HEK293 (cell line): ENCODE measurements around the gene COQ8A.

ENCODE experiments used
- CTCF ChIA-PET: fragments of 350-600 bp; formaldehyde crosslinking; extraction: SDS; loops from one replicate; lab custom pipeline; 2021; ENCODE audit warnings: antibody characterized with exemption; lab: Yijun Ruan, JAX
- POLR2A ChIA-PET: fragments of 300-600 bp; formaldehyde crosslinking; extraction: SDS; loops from one replicate; lab custom pipeline; 2020; ENCODE audit warnings: antibody characterized with exemption, inconsistent platforms; lab: Yijun Ruan, JAX
- H3K27ac ChIP-seq: fragments of 200-500 bp; sonication (Bioruptor generic); 2 replicates; pipeline ENCODE4 v1.5.1; 2014; ENCODE audit warnings: low read depth, low read length, control low read depth, inconsistent platforms; ENCODE audit errors: extremely low read depth
- H3K36me3 ChIP-seq, 2 experiments: fragments of 200-500 bp in 1 of 2; sonication (Bioruptor generic) in 1 of 2; 1 replicate in 1 of 2; 2 replicates in 1 of 2; pipeline ENCODE4 v1.5.1; 2014 to 2017; ENCODE audit warnings: inconsistent platforms in 2 of 2, low read length in 2 of 2; ENCODE audit not compliant: control insufficient read depth in 2 of 2, insufficient read depth in 1 of 2
- H3K4me1 ChIP-seq: fragments of 200-500 bp; sonication (Bioruptor generic); 2 replicates; pipeline ENCODE4 v1.5.1; 2014; ENCODE audit warnings: mild to moderate bottlenecking, low read length, inconsistent platforms; ENCODE audit not compliant: control insufficient read depth, insufficient read depth
- H3K4me3 ChIP-seq: 2 replicates; pipeline ENCODE4 v1.5.1; 2011; ENCODE audit warnings: low read depth, mild to moderate bottlenecking, control low read depth, low read length, moderate library complexity
- H3K9me3 ChIP-seq: fragments of 200-500 bp; sonication (Bioruptor generic); 2 replicates; pipeline ENCODE4 v1.5.1; 2014; ENCODE audit warnings: low read depth, low read length, inconsistent platforms; ENCODE audit not compliant: control insufficient read depth, insufficient read depth
- BCL11B ChIP-seq: fragments of 450-650 bp; formaldehyde crosslinking; IDR thresholded peaks from 2 replicates; pipeline ENCODE4 v1.5.1; 2016; ENCODE audit warnings: low read depth, missing biosample characterization, missing genetic modification characterization
- KLF9 ChIP-seq: fragments of 450-650 bp; formaldehyde crosslinking; IDR thresholded peaks from 2 replicates; pipeline ENCODE4 v1.5.1; 2016; ENCODE audit warnings: missing biosample characterization, missing genetic modification characterization, low read depth
- MZF1 ChIP-seq: fragments of 450-650 bp; formaldehyde crosslinking; IDR thresholded peaks from 2 replicates; pipeline ENCODE4 v1.5.1; 2017; ENCODE audit warnings: missing biosample characterization, missing genetic modification characterization, borderline replicate concordance
- SCRT1 ChIP-seq: fragments of 450-650 bp; formaldehyde crosslinking; IDR thresholded peaks from 2 replicates; pipeline ENCODE4 v1.5.1; 2016; ENCODE audit warnings: missing biosample characterization, missing genetic modification characterization, borderline replicate concordance
- SCRT2 ChIP-seq: fragments of 450-650 bp; formaldehyde crosslinking; IDR thresholded peaks from 2 replicates; pipeline ENCODE4 v1.5.1; 2016; ENCODE audit warnings: missing biosample characterization, missing genetic modification characterization
- ZFHX2 ChIP-seq: fragments of 450-650 bp; formaldehyde crosslinking; conservative IDR thresholded peaks from 2 replicates; pipeline ENCODE4 v1.5.1; 2016; ENCODE audit warnings: missing biosample characterization, missing genetic modification characterization
- ZNF112 ChIP-seq: fragments of 450-650 bp; formaldehyde crosslinking; IDR thresholded peaks from 2 replicates; pipeline ENCODE4 v1.5.0; 2017; ENCODE audit warnings: missing biosample characterization, missing genetic modification characterization
- ZNF214 ChIP-seq: fragments of 450-650 bp; formaldehyde crosslinking; IDR thresholded peaks from 2 replicates; pipeline ENCODE4 v1.5.1; 2017; ENCODE audit warnings: missing biosample characterization, mild to moderate bottlenecking, missing genetic modification characterization, borderline replicate concordance
- ZNF223 ChIP-seq: fragments of 450-650 bp; formaldehyde crosslinking; IDR thresholded peaks from 2 replicates; pipeline ENCODE4 v1.5.1; 2016; ENCODE audit warnings: missing biosample characterization, missing genetic modification characterization
- ZNF24 ChIP-seq: fragments of 450-650 bp; formaldehyde crosslinking; IDR thresholded peaks from 2 replicates; pipeline ENCODE4 v1.5.1; 2016; ENCODE audit warnings: missing biosample characterization, missing genetic modification characterization
- ZNF302 ChIP-seq: fragments of 450-650 bp; formaldehyde crosslinking; IDR thresholded peaks from 2 replicates; pipeline ENCODE4 v1.5.1; 2016; ENCODE audit warnings: missing biosample characterization, missing genetic modification characterization, low read depth
- ZNF335 ChIP-seq: fragments of 450-650 bp; formaldehyde crosslinking; conservative IDR thresholded peaks from 2 replicates; pipeline ENCODE4 v1.5.1; 2016; ENCODE audit warnings: missing biosample characterization, missing genetic modification characterization
- ZNF514 ChIP-seq: fragments of 450-650 bp; formaldehyde crosslinking; IDR thresholded peaks from 2 replicates; pipeline ENCODE4 v1.5.1; 2016; ENCODE audit warnings: missing biosample characterization, missing genetic modification characterization
- ZNF544 ChIP-seq: fragments of 450-650 bp; formaldehyde crosslinking; IDR thresholded peaks from 2 replicates; pipeline ENCODE4 v1.5.0; 2017; ENCODE audit warnings: missing biosample characterization, missing genetic modification characterization
- ZNF548 ChIP-seq: fragments of 450-650 bp; formaldehyde crosslinking; IDR thresholded peaks from 2 replicates; pipeline ENCODE4 v1.5.1; 2016; ENCODE audit warnings: missing biosample characterization, missing genetic modification characterization
- ZNF560 ChIP-seq: fragments of 450-650 bp; formaldehyde crosslinking; IDR thresholded peaks from 2 replicates; pipeline ENCODE4 v1.5.1; 2017; ENCODE audit warnings: missing biosample characterization, missing genetic modification characterization, borderline replicate concordance
- ZNF610 ChIP-seq: fragments of 450-650 bp; formaldehyde crosslinking; IDR thresholded peaks from 2 replicates; pipeline ENCODE4 v1.5.1; 2016; ENCODE audit warnings: missing biosample characterization, missing genetic modification characterization, borderline replicate concordance
- ZNF747 ChIP-seq: fragments of 450-650 bp; formaldehyde crosslinking; IDR thresholded peaks from 2 replicates; pipeline ENCODE4 v1.5.1; 2016; ENCODE audit warnings: missing biosample characterization, missing genetic modification characterization
- ZNF76 ChIP-seq: fragments of 450-650 bp; formaldehyde crosslinking; IDR thresholded peaks from 2 replicates; pipeline ENCODE4; 2016; ENCODE audit warnings: low read depth, missing biosample characterization, missing genetic modification characterization, borderline replicate concordance
- ZNF843 ChIP-seq: fragments of 450-650 bp; formaldehyde crosslinking; IDR thresholded peaks from 2 replicates; pipeline ENCODE4 v1.5.1; 2016; ENCODE audit warnings: missing biosample characterization, missing genetic modification characterization
- ZSCAN30 ChIP-seq: fragments of 450-650 bp; IDR thresholded peaks from 2 replicates; pipeline ENCODE4 v1.5.1; 2018; ENCODE audit warnings: missing biosample characterization, mild to moderate bottlenecking, missing genetic modification characterization, moderate library complexity
- TF ChIP-seq, protein P1 (sequence below): fragments of 450-650 bp; formaldehyde crosslinking; IDR thresholded peaks from 2 replicates; pipeline ENCODE4 v1.5.1; 2016; ENCODE audit warnings: missing biosample characterization, missing genetic modification characterization
- TF ChIP-seq, protein P2 (sequence below): fragments of 450-650 bp; formaldehyde crosslinking; IDR thresholded peaks from 2 replicates; pipeline ENCODE4 v1.5.1; 2016; ENCODE audit warnings: missing biosample characterization, missing genetic modification characterization
- TF ChIP-seq, protein P3 (sequence below): fragments of 450-650 bp; formaldehyde crosslinking; IDR thresholded peaks from 2 replicates; pipeline ENCODE4 v1.5.1; 2017; ENCODE audit warnings: missing biosample characterization, mild to moderate bottlenecking, missing genetic modification characterization, moderate library complexity
- TF ChIP-seq, protein P4 (sequence below): fragments of 450-650 bp; formaldehyde crosslinking; IDR thresholded peaks from 2 replicates; pipeline ENCODE4 v1.5.1; 2016; ENCODE audit warnings: missing biosample characterization, missing genetic modification characterization
- TF ChIP-seq, protein P5 (sequence below): fragments of 450-650 bp; formaldehyde crosslinking; IDR thresholded peaks from 2 replicates; pipeline ENCODE4 v1.5.1; 2016; ENCODE audit warnings: missing biosample characterization, missing genetic modification characterization

COQ8A gene

DNA sequence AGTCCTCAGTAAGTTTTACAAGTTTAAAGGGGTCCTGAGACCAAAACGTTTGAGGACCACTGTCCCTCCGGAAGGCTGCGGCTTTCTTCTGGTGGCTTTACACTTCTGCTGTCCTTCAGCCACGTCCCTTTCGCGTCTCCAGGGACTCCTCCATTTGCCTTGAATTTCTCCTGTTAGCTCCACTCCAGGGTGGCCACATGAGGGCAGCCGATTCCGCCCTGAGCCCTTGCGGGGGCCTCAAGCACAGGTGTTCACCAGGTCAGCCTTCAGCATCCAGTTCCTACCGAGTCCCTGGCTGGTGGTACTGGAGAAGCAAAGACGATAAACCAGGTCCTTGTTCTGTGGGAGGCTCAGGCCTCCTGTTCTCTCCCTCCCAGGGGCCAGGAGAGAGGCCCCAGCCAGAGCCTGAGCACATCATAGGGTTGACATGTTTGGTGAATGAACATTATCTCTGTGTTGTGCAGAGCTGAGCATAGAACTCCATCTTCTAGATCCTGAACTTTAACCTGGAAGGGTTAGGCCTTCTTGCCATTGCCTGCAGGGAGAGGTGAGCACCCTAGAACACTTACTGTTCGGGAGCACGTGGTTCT, 27.4 kb upstream of the COQ8A start:
- CTCF ChIA-PET = interaction anchor here (0.6 to 1.8 kb wide), 6 partner anchors 9 to 524 kb away, joined by 3 to 6 read pairs (median 3); no protein-coding TSS in a partner anchor
- no peaks in the 10 kb centered on the region for H3K9me3 ChIP-seq
- POLR2A ChIA-PET = no interaction called here
- H3K36me3 ChIP-seq = peaks cover 0 to 46% of the 10 kb centered on the region in 2 experiments; a peak in 2 of 3 replicates
- no peak for TF ChIP-seq ZNF302 (tag by site-specific recombination)
- TF ChIP-seq, protein P1, sequence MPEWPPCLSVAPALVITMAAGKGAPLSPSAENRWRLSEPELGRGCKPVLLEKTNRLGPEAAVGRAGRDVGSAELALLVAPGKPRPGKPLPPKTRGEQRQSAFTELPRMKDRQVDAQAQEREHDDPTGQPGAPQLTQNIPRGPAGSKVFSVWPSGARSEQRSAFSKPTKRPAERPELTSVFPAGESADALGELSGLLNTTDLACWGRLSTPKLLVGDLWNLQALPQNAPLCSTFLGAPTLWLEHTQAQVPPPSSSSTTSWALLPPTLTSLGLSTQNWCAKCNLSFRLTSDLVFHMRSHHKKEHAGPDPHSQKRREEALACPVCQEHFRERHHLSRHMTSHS (tag by site-specific recombination) = no peak
- no peak for TF ChIP-seq ZNF214
- TF ChIP-seq KLF9 (tag by site-specific recombination) = no peak
- no peak for TF ChIP-seq ZNF544 (tag by site-specific recombination)
- no peak for TF ChIP-seq ZNF514 (tag by site-specific recombination)
- TF ChIP-seq, protein P2, sequence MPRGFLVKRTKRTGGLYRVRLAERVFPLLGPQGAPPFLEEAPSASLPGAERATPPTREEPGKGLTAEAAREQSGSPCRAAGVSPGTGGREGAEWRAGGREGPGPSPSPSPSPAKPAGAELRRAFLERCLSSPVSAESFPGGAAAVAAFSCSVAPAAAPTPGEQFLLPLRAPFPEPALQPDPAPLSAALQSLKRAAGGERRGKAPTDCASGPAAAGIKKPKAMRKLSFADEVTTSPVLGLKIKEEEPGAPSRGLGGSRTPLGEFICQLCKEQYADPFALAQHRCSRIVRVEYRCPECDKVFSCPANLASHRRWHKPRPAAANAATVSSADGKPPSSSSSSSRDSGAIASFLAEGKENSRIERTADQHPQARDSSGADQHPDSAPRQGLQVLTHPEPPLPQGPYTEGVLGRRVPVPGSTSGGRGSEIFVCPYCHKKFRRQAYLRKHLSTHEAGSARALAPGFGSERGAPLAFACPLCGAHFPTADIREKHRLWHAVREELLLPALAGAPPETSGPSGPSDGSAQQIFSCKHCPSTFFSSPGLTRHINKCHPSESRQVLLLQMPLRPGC (tag by site-specific recombination) = no peak
- 0 out of 2 replicates have a peak, but pooled peaks have one; percentile 7 for TF ChIP-seq ZNF335 (tag by site-specific recombination)
- TF ChIP-seq ZNF560 = no peak
- no peak for TF ChIP-seq SCRT1 (tag by site-specific recombination)
- TF ChIP-seq, protein P3, sequence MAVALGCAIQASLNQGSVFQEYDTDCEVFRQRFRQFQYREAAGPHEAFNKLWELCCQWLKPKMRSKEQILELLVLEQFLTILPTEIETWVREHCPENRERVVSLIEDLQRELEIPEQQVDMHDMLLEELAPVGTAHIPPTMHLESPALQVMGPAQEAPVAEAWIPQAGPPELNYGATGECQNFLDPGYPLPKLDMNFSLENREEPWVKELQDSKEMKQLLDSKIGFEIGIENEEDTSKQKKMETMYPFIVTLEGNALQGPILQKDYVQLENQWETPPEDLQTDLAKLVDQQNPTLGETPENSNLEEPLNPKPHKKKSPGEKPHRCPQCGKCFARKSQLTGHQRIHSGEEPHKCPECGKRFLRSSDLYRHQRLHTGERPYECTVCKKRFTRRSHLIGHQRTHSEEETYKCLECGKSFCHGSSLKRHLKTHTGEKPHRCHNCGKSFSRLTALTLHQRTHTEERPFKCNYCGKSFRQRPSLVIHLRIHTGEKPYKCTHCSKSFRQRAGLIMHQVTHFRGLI (tag by site-specific recombination) = no peak
- TF ChIP-seq, protein P4, sequence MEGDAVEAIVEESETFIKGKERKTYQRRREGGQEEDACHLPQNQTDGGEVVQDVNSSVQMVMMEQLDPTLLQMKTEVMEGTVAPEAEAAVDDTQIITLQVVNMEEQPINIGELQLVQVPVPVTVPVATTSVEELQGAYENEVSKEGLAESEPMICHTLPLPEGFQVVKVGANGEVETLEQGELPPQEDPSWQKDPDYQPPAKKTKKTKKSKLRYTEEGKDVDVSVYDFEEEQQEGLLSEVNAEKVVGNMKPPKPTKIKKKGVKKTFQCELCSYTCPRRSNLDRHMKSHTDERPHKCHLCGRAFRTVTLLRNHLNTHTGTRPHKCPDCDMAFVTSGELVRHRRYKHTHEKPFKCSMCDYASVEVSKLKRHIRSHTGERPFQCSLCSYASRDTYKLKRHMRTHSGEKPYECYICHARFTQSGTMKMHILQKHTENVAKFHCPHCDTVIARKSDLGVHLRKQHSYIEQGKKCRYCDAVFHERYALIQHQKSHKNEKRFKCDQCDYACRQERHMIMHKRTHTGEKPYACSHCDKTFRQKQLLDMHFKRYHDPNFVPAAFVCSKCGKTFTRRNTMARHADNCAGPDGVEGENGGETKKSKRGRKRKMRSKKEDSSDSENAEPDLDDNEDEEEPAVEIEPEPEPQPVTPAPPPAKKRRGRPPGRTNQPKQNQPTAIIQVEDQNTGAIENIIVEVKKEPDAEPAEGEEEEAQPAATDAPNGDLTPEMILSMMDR (tag by site-specific recombination) = peak; percentile 52; the same call in 1 of the 2 replicates
- no peak overlapping the region for H3K4me3 ChIP-seq
- no peaks in the 10 kb centered on the region for H3K4me1 ChIP-seq
- no peak overlapping the region for H3K27ac ChIP-seq

DNA sequence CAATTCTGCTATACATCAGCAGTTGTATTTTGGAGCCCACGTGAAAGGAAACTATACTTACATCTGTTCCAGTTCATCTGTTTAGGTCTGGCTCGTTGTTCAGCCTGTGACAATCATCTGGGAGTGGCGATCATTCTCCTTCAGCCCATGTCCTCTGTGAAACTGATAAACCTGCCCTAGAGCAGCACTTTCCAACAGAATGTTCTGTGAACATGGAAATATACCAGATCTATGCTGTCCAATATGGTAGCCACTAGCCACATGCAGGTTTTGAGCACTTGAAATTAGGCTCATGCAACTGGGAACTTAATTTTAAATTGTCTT, 24.5 kb upstream of the COQ8A start:
- no peak for TF ChIP-seq ZNF76
- no peak for TF ChIP-seq ZNF24
- no peak for TF ChIP-seq ZNF747 (tag by site-specific recombination)
- TF ChIP-seq, all 188 proteins: peak for 0
- CTCF ChIA-PET = interaction anchor here (0.8 to 1.1 kb wide), 3 partner anchors 9 to 693 kb away, joined by 3 to 4 read pairs (median 3); no protein-coding TSS in a partner anchor
- Histone ChIP-seq H3K9me3 (no peaks in the 10 kb centered on the region), H3K36me3 (peaks cover 0 to 37% of the 10 kb centered on the region in 2 experiments; a peak in 2 of 3 replicates), H3K4me3 (no peak overlapping the region), H3K27ac (no peak overlapping the region), H3K4me1 (no peaks in the 10 kb centered on the region)
- POLR2A ChIA-PET = no interaction called here

DNA sequence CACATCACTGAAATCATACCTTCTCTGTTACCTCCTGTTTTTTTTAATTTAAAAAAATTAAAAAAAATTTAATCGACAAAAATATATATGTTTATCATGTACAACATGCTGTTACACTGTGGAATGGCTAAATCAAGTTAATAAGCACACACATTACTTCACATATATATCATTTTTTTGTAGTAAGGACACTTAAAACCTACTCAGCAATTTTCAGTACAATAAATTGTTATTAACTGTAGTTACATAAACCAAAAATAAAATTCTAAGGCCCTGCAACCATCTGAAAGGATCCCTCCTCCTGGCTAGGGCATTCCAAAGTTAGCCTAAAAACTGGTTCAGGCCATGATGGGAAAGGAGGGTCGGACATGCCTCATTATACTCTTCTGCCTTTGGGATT, 23.6 kb upstream of the COQ8A start:
- H3K4me1 ChIP-seq = no peaks in the 10 kb centered on the region
- CTCF ChIA-PET = no interaction called here
- H3K9me3 ChIP-seq = no peaks in the 10 kb centered on the region
- H3K4me3 ChIP-seq = no peak overlapping the region
- no peak overlapping the region for H3K27ac ChIP-seq
- POLR2A ChIA-PET = no interaction called here
- H3K36me3 ChIP-seq = peaks cover 0 to 38% of the 10 kb centered on the region in 2 experiments; a peak in 2 of 3 replicates
- TF ChIP-seq ZNF223 (tag by site-specific recombination) = no peak
- no peak for TF ChIP-seq ZNF112 (tag by site-specific recombination)
- no peak for TF ChIP-seq ZFHX2 (tag by site-specific recombination)
- TF ChIP-seq MZF1 (tag by site-specific recombination) = no peak
- no peak for TF ChIP-seq SCRT2 (tag by site-specific recombination)
- no peak for TF ChIP-seq ZNF610 (tag by site-specific recombination)
- no peak for TF ChIP-seq BCL11B (tag by site-specific recombination)
- no peak for TF ChIP-seq ZSCAN30
- no peak for TF ChIP-seq SCRT1 (tag by site-specific recombination)
- TF ChIP-seq, protein P5, sequence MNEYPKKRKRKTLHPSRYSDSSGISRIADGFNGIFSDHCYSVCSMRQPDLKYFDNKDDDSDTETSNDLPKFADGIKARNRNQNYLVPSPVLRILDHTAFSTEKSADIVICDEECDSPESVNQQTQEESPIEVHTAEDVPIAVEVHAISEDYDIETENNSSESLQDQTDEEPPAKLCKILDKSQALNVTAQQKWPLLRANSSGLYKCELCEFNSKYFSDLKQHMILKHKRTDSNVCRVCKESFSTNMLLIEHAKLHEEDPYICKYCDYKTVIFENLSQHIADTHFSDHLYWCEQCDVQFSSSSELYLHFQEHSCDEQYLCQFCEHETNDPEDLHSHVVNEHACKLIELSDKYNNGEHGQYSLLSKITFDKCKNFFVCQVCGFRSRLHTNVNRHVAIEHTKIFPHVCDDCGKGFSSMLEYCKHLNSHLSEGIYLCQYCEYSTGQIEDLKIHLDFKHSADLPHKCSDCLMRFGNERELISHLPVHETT = no peak
- no peak for TF ChIP-seq ZNF843 (tag by site-specific recombination)
- no peak for TF ChIP-seq ZNF548 (tag by site-specific recombination)
